T-cell (primary cell): Measurements from ENCODE around the gene IL10RB. TPM values are rescaled to one million over a fixed set of nuclear protein-coding genes. Genes with fewer than 3 reads are reported as not detected.

ENCODE experiments used
- ATAC-seq, 4 experiments: fragments of 200-7000 bp in 3 of 4; fragments of 150-1000 bp in 1 of 4; cut with Tn5 transposase; replicated peaks in 1 of 4; 1 replicate in 3 of 4; 2 replicates in 1 of 4; pipeline ENCODE4 v1.10.0; 2021; ENCODE audit warnings: moderate library complexity in 3 of 4, mild to moderate bottlenecking in 2 of 4, moderate number of reproducible peaks in 1 of 4
- CTCF ChIA-PET, 2 donors: fragments of 300-600 bp; sonication (Branson Sonifier 250); formaldehyde crosslinking; loops; one replicate each; lab custom pipeline; 2022; ENCODE audit warnings: antibody characterized with exemption in 2 of 2; lab: Charles Lee
- POLR2A ChIA-PET, 2 donors: fragments of 300-600 bp; sonication (Branson Sonifier 250); formaldehyde crosslinking; loops; one replicate each; lab custom pipeline; 2022; ENCODE audit warnings: antibody characterized with exemption in 2 of 2; lab: Charles Lee
- DNase-seq, 35 experiments: peaks; one replicate each; pipeline versions ENCODE4 v3.0.0 to v3.0.0-alpha.2; 2013 to 2023
- H3K27ac ChIP-seq: one replicate; pipeline ENCODE4 v1.5.1; 2013; ENCODE audit warnings: low read length
- H3K27me3 ChIP-seq, 2 experiments: replicated peaks in 1 of 2; 1 replicate in 1 of 2; 2 replicates in 1 of 2; pipeline versions ENCODE4 v1.6.1 to v1.7.0; 2013; ENCODE audit warnings: low read length in 1 of 2, mixed read lengths in 1 of 2; ENCODE audit not compliant: control insufficient read depth in 2 of 2, insufficient read depth in 2 of 2; ENCODE audit errors: extremely low read depth in 1 of 2
- H3K36me3 ChIP-seq, 2 donors: 1 replicate in 1 of 2; 2 replicates in 1 of 2; pipeline versions ENCODE4 v1.6.1 to v1.7.0; 2013; ENCODE audit warnings: low read length in 1 of 2; ENCODE audit not compliant: control insufficient read depth in 2 of 2, insufficient read depth in 1 of 2; ENCODE audit errors: extremely low read depth in 1 of 2
- H3K4me1 ChIP-seq, 2 experiments: 1 replicate in 1 of 2; 2 replicates in 1 of 2; pipeline versions ENCODE4 v1.6.1 to v1.7.0; 2013; ENCODE audit warnings: low read length in 2 of 2, mixed read lengths in 1 of 2; ENCODE audit not compliant: insufficient read depth in 2 of 2, control insufficient read depth in 1 of 2; ENCODE audit errors: extremely low read depth in 1 of 2
- H3K4me3 ChIP-seq, 2 donors: 1 replicate in 1 of 2; 2 replicates in 1 of 2; pipeline versions ENCODE4 v1.5.1 to v1.7.0; 2013; ENCODE audit warnings: mild to moderate bottlenecking in 2 of 2, low read length in 1 of 2, moderate library complexity in 1 of 2; ENCODE audit not compliant: control insufficient read depth in 1 of 2; ENCODE audit errors: extremely low read depth in 1 of 2
- H3K9me3 ChIP-seq: 2 replicates; pipeline ENCODE4 v1.7.0; 2013
- H3K27ac Mint-ChIP-seq, 2 donors: one replicate each; pipeline ENCODE4 v1.8.0; 2020 to 2021; ENCODE audit warnings: mild to moderate bottlenecking in 2 of 2, mixed read lengths in 2 of 2
- H3K27me3 Mint-ChIP-seq, 2 donors: one replicate each; pipeline ENCODE4 v1.8.0; 2021 to 2022; ENCODE audit warnings: mixed read lengths in 2 of 2
- H3K36me3 Mint-ChIP-seq: one replicate; pipeline ENCODE4 v1.8.0; 2021; ENCODE audit warnings: mixed read lengths
- H3K4me1 Mint-ChIP-seq, 3 donors: one replicate each; pipeline ENCODE4 v1.8.0; 2020 to 2022; ENCODE audit warnings: mixed read lengths in 3 of 3, mild to moderate bottlenecking in 1 of 3
- H3K4me3 Mint-ChIP-seq, 3 donors: one replicate each; pipeline ENCODE4 v1.8.0; 2020 to 2022; ENCODE audit warnings: mild to moderate bottlenecking in 3 of 3, mixed read lengths in 3 of 3, moderate library complexity in 3 of 3
- H3K9me3 Mint-ChIP-seq, 3 donors: one replicate each; pipeline ENCODE4 v1.8.0; 2020 to 2022; ENCODE audit warnings: mixed read lengths in 3 of 3
- WGBS: methylation state at CpG from one replicate; pipeline ENCODE4 v1.1.5; 2013; ENCODE audit warnings: missing lambda C conversion rate; ENCODE audit not compliant: insufficient coverage; 5-methylcytosine and 5-hydroxymethylcytosine counted together
- total RNA-seq, 35 experiments: library from RNA in 6 of 35; stranded (reverse) in 6 of 35; fragments of 120-200 nt in 1 of 35; gene quantifications; one replicate each; pipeline versions ENCODE4 v1.2.1 to v1.2.4 and lab custom pipeline; 2013 to 2026

IL10RB gene
- total RNA-seq, 5 donors from 2014 or later (not counting 1 experiment from before 2014, with no cell fraction given): 19.5 to 29.6 (median 25.6) TPM

DNA sequence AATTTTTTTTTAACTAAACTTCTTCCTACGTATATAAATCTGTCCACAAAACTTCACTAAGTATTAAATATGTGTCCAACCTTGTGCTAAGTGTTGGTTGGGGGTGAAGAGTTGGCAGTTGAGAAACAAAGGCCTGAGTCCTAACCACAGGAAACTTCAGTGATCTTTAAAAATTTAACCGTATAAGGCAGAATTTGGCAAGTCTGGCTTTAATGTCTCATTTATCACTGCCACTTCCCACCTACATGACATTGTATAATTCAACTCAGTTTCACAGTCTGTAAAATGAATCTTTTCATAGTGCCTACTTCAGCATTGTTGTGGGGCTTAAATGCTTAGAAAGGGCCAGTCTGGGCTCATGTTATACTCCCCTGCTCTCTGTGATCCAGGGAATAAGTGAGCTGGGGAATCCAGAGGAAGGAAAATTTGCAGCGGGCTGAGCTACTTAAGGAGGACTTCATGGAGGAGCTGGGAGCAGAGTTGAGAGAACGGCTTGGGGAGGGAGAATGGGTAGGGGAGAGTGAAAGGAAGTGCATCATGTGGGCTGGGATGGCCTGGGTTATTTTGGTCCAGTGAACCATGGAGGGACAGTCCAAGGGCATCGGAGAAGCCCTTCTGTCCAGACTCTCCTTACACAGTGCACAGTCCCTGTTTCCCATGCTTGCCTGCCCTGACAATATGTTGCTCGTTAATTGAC, 21.9 kb upstream of the IL10RB start:
- H3K4me3 Mint-ChIP-seq: peak overlapping the region; percentile 54 to 74 (median 56)
- H3K27me3 ChIP-seq: no peaks in the 10 kb centered on the region
- POLR2A ChIA-PET: no interaction called here
- peaks cover 88 to 91% (median 90%) of the 10 kb centered on the region in 3 donors for H3K4me1 Mint-ChIP-seq
- H3K36me3 Mint-ChIP-seq: peaks cover 62% of the 10 kb centered on the region
- no peaks in the 10 kb centered on the region for H3K27me3 Mint-ChIP-seq
- peak overlapping the region; percentile 58 for H3K27ac ChIP-seq
- WGBS: no CpG with 5 or more reads among the region's 6 CpGs
- ATAC-seq: peak; percentile 30 to 46 (median 39)
- peaks cover 33 to 64% of the 10 kb centered on the region in 2 experiments for H3K4me1 ChIP-seq
- H3K9me3 ChIP-seq: no peaks in the 10 kb centered on the region
- DNase-seq: no peak
- no peak overlapping the region for H3K4me3 ChIP-seq
- H3K27ac Mint-ChIP-seq: peak overlapping the region; percentile 92 to 98
- no peaks in the 10 kb centered on the region for H3K9me3 Mint-ChIP-seq
- H3K36me3 ChIP-seq: peaks cover 0 to 58% of the 10 kb centered on the region in 2 donors
- CTCF ChIA-PET: interaction anchor here in 1 of 2 donors (0.9 kb wide), 1 partner anchor 47 kb away, joined by 5 read pairs; no protein-coding TSS in a partner anchor

GRCh38 chr21:33244779-33245105, 21.4 kb upstream of the IL10RB start:
- no peaks in the 10 kb centered on the region for H3K27me3 Mint-ChIP-seq
- peaks cover 68% of the 10 kb centered on the region for H3K36me3 Mint-ChIP-seq
- WGBS: no CpG with 5 or more reads among the region's 2 CpGs
- no peaks in the 10 kb centered on the region for H3K9me3 ChIP-seq
- ChIA-PET POLR2A (no interaction called here), CTCF (no interaction called here)
- peak overlapping the region; percentile 58 for H3K27ac ChIP-seq
- ATAC-seq (no peak), DNase-seq (no peak)
- no peaks in the 10 kb centered on the region for H3K9me3 Mint-ChIP-seq
- peaks cover 89 to 92% (median 90%) of the 10 kb centered on the region in 3 donors for H3K4me1 Mint-ChIP-seq
- peak overlapping the region; percentile 54 to 74 (median 56) for H3K4me3 Mint-ChIP-seq
- peaks cover 0 to 63% of the 10 kb centered on the region in 2 donors for H3K36me3 ChIP-seq
- no peak overlapping the region for H3K4me3 ChIP-seq
- peaks cover 30 to 63% of the 10 kb centered on the region in 2 experiments for H3K4me1 ChIP-seq
- peak overlapping the region; percentile 92 to 98 for H3K27ac Mint-ChIP-seq
- no peaks in the 10 kb centered on the region for H3K27me3 ChIP-seq

DNA sequence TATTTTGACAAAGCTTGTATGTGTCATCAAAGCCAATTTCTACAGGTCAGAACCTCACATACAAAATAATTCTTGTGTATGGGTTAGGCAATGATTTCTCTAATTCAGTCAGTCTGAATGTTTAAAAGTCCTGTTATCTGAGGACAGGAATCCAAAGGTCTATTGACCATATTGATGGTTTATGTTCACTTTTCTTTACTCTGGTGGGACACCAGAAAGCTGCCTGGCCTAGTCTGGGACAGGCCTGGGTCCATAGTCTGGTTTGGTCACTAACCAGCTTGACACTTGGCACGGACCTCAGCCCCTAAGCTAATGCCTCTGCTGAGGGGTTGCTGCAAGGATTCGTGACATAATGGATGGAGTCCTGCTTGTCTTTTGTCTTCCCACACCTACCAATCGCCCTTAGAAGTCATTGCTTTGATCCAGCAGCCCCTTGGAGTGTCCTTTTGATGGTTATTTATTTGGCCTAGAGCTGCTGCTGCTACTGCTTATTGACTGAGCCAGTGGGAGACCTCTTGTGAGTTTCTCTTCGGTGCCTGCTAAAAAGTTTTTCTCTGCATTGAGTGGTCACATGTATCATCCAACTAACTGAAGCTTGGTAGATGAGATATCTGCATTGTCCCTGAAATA, 20.8 kb upstream of the IL10RB start:
- Histone ChIP-seq H3K27me3 (no peaks in the 10 kb centered on the region), H3K4me1 (peaks cover 30 to 59% of the 10 kb centered on the region in 2 experiments), H3K9me3 (no peaks in the 10 kb centered on the region), H3K4me3 (no peak overlapping the region), H3K36me3 (peaks cover 0 to 69% of the 10 kb centered on the region in 2 donors), H3K27ac (no peak overlapping the region)
- peak overlapping the region in 2 of 3 donors; percentile 54 to 74 for H3K4me3 Mint-ChIP-seq
- H3K27ac Mint-ChIP-seq: peak overlapping the region; percentile 92 to 98
- H3K36me3 Mint-ChIP-seq: peaks cover 74% of the 10 kb centered on the region
- ATAC-seq: no peak
- ChIA-PET CTCF (no interaction called here), POLR2A (interaction anchor here in 1 of 2 donors (0.5 kb wide), 1 partner anchor 21 kb away, joined by 3 read pairs; the partner anchor contains the start of gene IL10RB)
- H3K27me3 Mint-ChIP-seq: no peaks in the 10 kb centered on the region
- H3K9me3 Mint-ChIP-seq: no peaks in the 10 kb centered on the region
- no peak for DNase-seq
- H3K4me1 Mint-ChIP-seq: peaks cover 87 to 90% (median 87%) of the 10 kb centered on the region in 3 donors
- WGBS: 100% methylated on average over 2 of the region's 4 CpGs

DNA sequence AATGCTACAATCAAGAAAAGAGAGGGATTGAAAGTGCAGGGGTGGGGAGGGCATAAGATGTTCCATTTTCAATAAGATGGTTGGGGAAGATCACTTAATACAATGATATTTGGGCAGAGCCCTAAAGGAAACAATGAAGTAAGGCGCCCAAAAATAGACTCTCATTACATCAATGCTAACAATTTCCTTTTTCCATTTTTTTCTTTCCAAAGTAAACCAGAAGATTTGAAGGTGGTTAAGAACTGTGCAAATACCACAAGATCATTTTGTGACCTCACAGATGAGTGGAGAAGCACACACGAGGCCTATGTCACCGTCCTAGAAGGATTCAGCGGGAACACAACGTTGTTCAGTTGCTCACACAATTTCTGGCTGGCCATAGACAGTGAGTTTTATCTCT, 19.7 kb upstream of the IL10RB start:
- POLR2A ChIA-PET: no interaction called here

DNA sequence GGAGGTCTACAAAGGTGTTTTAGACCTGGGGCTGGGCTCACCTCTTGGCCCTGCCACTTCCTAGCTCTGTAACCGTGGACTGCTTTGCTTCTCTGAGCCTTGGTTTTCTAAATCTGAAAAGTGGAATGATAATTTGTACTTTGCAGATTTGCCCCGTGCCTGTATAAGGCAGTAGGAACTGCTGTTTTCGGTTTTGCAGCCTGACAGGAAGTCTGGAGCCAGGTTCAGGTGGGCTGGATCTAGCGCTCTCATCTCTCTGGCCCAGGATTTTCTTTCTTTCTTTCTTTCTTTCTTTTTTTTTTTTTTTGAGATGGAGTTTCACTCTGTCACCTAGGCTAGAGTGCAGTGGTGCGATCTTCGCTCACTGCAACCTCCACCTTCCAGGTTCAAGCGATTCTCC, 19.2 kb upstream of the IL10RB start:
- H3K27ac Mint-ChIP-seq: peak overlapping the region; percentile 89 to 98
- ATAC-seq (peak; percentile 35 to 61 (median 50)), DNase-seq (no peak)
- no peaks in the 10 kb centered on the region for H3K27me3 Mint-ChIP-seq
- Histone ChIP-seq H3K9me3 (no peaks in the 10 kb centered on the region), H3K27ac (peak overlapping the region; percentile 48), H3K4me1 (peaks cover 20 to 53% of the 10 kb centered on the region in 2 experiments), H3K4me3 (no peak overlapping the region), H3K36me3 (peaks cover 0 to 82% of the 10 kb centered on the region in 2 donors), H3K27me3 (no peaks in the 10 kb centered on the region)
- H3K9me3 Mint-ChIP-seq: no peaks in the 10 kb centered on the region
- CTCF ChIA-PET: interaction anchor here in 1 of 2 donors (0.7 kb wide), 2 partner anchors 12 to 50 kb away, joined by 3 to 6 read pairs; no protein-coding TSS in a partner anchor
- peaks cover 76 to 80% (median 79%) of the 10 kb centered on the region in 3 donors for H3K4me1 Mint-ChIP-seq
- peak overlapping the region in 1 of 3 donors; percentile 62 for H3K4me3 Mint-ChIP-seq
- POLR2A ChIA-PET: interaction anchor here in 1 of 2 donors (0.5 kb wide), 1 partner anchor 36 kb away, joined by 3 read pairs; no protein-coding TSS in a partner anchor
- 23% methylated on average over 2 of the region's 7 CpGs for WGBS
- H3K36me3 Mint-ChIP-seq: peaks cover 85% of the 10 kb centered on the region

More for the DNA sequence above, 19.7 kb upstream of the IL10RB start:
- Histone ChIP-seq H3K27me3 (no peaks in the 10 kb centered on the region), H3K9me3 (no peaks in the 10 kb centered on the region), H3K27ac (peak overlapping the region; percentile 48), H3K4me1 (peaks cover 24 to 56% of the 10 kb centered on the region in 2 experiments), H3K4me3 (no peak overlapping the region), H3K36me3 (peaks cover 0 to 80% of the 10 kb centered on the region in 2 donors)
- Mint-ChIP-seq H3K9me3 (no peaks in the 10 kb centered on the region), H3K4me1 (peaks cover 81 to 84% (median 83%) of the 10 kb centered on the region in 3 donors), H3K27ac (peak overlapping the region; percentile 89 to 98), H3K36me3 (peaks cover 85% of the 10 kb centered on the region), H3K4me3 (peak overlapping the region in 1 of 3 donors; percentile 62), H3K27me3 (no peaks in the 10 kb centered on the region)
- 33% methylated on average over 1 of the region's 5 CpGs for WGBS
- CTCF ChIA-PET: interaction anchor here in 1 of 2 donors (0.7 kb wide), 1 partner anchor 49 kb away, joined by 3 read pairs; no protein-coding TSS in a partner anchor
- ATAC-seq (no peak), DNase-seq (no peak)

GRCh38 chr21:33247599-33247998, 18.6 kb upstream of the IL10RB start:
- WGBS: 60% methylated on average over 3 of the region's 6 CpGs
- POLR2A ChIA-PET: no interaction called here
- DNase-seq (no peak), ATAC-seq (no peak)
- Histone ChIP-seq H3K27ac (no peak overlapping the region), H3K9me3 (no peaks in the 10 kb centered on the region), H3K4me1 (peaks cover 18 to 48% of the 10 kb centered on the region in 2 experiments), H3K27me3 (no peaks in the 10 kb centered on the region), H3K36me3 (peaks cover 0 to 84% of the 10 kb centered on the region in 2 donors), H3K4me3 (no peak overlapping the region)
- Mint-ChIP-seq H3K4me1 (peaks cover 75 to 78% (median 76%) of the 10 kb centered on the region in 3 donors), H3K27ac (peak overlapping the region; percentile 89 to 98), H3K36me3 (peaks cover 88% of the 10 kb centered on the region), H3K9me3 (no peaks in the 10 kb centered on the region), H3K27me3 (no peaks in the 10 kb centered on the region), H3K4me3 (peak overlapping the region in 2 of 3 donors; percentile 13 to 62)
- CTCF ChIA-PET: interaction anchor here in 1 of 2 donors (0.7 kb wide), 1 partner anchor 12 kb away, joined by 6 read pairs; no protein-coding TSS in a partner anchor
